IPS DF 4.7 (cell line): ENCODE measurements around the gene DYRK1B.
"Not testable (repeated sequence)": the region's sequence is repeated elsewhere in the genome, so short reads cannot be mapped to it uniquely, and the experiment has no call there.

Source experiments
- DNase-seq: peaks from one replicate; pipeline ENCODE4 v3.0.0-alpha.2; 2013; ENCODE audit warnings: low spot score; ENCODE audit errors: extremely low read depth

The DYRK1B gene

GRCh38 chr19:39830847-39831246 is 3.1 kb downstream of the DYRK1B start:
- no peak for DNase-seq

- DNase-seq = no peak
Observed at GRCh38 chr19:39830406-39830805, 3.6 kb downstream of the DYRK1B start.

GRCh38 chr19:39829702-39830275 is 4.2 kb downstream of the DYRK1B start:
- no peak for DNase-seq

- no peak for DNase-seq
Observed at GRCh38 chr19:39828654-39829032, 5.3 kb downstream of the DYRK1B start.

GRCh38 chr19:39828015-39828653 is 5.8 kb downstream of the DYRK1B start:
- DNase-seq = no peak

GRCh38 chr19:39827216-39827615 is 6.7 kb downstream of the DYRK1B start:
- no peak for DNase-seq

GRCh38 chr19:39826311-39826945 is 7.5 kb downstream of the DYRK1B start:
- no peak for DNase-seq

- no peak for DNase-seq
Observed at GRCh38 chr19:39825531-39826076, 8.4 kb downstream of the DYRK1B start.

GRCh38 chr19:39825093-39825463 is 8.9 kb downstream of the DYRK1B start:
- DNase-seq = no peak

- DNase-seq = peak; percentile 89
Observed at GRCh38 chr19:39824143-39825092, 9.5 kb downstream of the DYRK1B start.

- no peak for DNase-seq
Observed at GRCh38 chr19:39823686-39824085, 10.3 kb downstream of the DYRK1B start.

GRCh38 chr19:39820696-39821095 is 13.3 kb downstream of the DYRK1B start:
- no peak for DNase-seq

GRCh38 chr19:39819786-39820185 is 14.2 kb downstream of the DYRK1B start:
- DNase-seq = no peak

- no peak for DNase-seq
Observed at GRCh38 chr19:39818626-39819097, 15.3 kb downstream of the DYRK1B start.

GRCh38 chr19:39817888-39818561 is 15.9 kb downstream of the DYRK1B start:
- no peak for DNase-seq

- no peak for DNase-seq
Observed at GRCh38 chr19:39816287-39817048, 17.5 kb downstream of the DYRK1B start.

- DNase-seq = no peak
Observed at GRCh38 chr19:39814595-39814994, 19.4 kb downstream of the DYRK1B start.

- not testable (repeated sequence) for DNase-seq
Observed at GRCh38 chr19:39814111-39814510, 19.9 kb downstream of the DYRK1B start.

GRCh38 chr19:39813264-39813993 is 20.5 kb downstream of the DYRK1B start:
- no peak for DNase-seq
